Measurements from ENCODE around the gene ALPI. TPM values are rescaled to one million over a fixed set of nuclear protein-coding genes. Genes with fewer than 3 reads are reported as not detected.

Gene ALPI
- total and polyA plus RNA-seq, 2 donors (not counting 3 experiments of a cell fraction or from before 2014, with no cell fraction given): not detected

- no peak for FAIRE-seq
- no peaks in the 10 kb centered on the region for H4K20me1 ChIP-seq (replicated peaks; ENCODE audit: control insufficient read depth, extremely low read depth, insufficient read depth, low read length)
- no peak overlapping the region for H3K9ac ChIP-seq (replicated peaks; ENCODE audit: extremely low read depth, insufficient read depth, low read length)
- no peak for TF ChIP-seq EZH2 (IDR thresholded peaks at IDR 0.05; ENCODE audit: borderline replicate concordance, low read depth, low read length, severe bottlenecking)
- TF ChIP-seq MAX (IDR thresholded peaks at IDR 0.05; ENCODE audit: insufficient read depth, insufficient read length): no peak
- TF ChIP-seq MYC (IDR thresholded peaks at IDR 0.05; ENCODE audit: low read depth, low read length): no peak
- no peak for TF ChIP-seq FOS (IDR thresholded peaks at IDR 0.05; ENCODE audit: borderline replicate concordance, insufficient read depth, low read length)
- TF ChIP-seq GATA2 (IDR thresholded peaks at IDR 0.05; ENCODE audit: insufficient read depth, insufficient read length, low read depth, low read length): no peak
- no TSS peak for BruUV-seq (replicated peaks)
- H3K79me2 ChIP-seq (ENCODE audit: control insufficient read depth, insufficient read depth, low read length): no peaks in the 10 kb centered on the region
- H3K27ac ChIP-seq (ENCODE audit: insufficient read depth, low read depth, low read length): no peak overlapping the region
- no peak overlapping the region for H3K4me2 ChIP-seq (ENCODE audit: insufficient read depth, low read length)
- H2AFZ ChIP-seq (ENCODE audit: low read depth, low read length): no peak overlapping the region
- no peak for DNase-seq (ENCODE audit: low read depth, low spot score)
- no peaks in the 10 kb centered on the region for H3K36me3 ChIP-seq (ENCODE audit: control insufficient read depth in 2 of 2, extremely low read depth in 1 of 2, insufficient read depth in 2 of 2, low read length in 2 of 2)
- ChIA-PET CTCF (no interaction called here), POLR2A (no interaction called here)
- intact Hi-C loops (cut with micrococcal nuclease): no loop called here
- dilution Hi-C loops (cut with MboI; ENCODE audit: extremely low pct_ligation_motif_present, low sequenced_read_pairs): no loop called here
- H3K9me1 ChIP-seq (replicated peaks; ENCODE audit: control insufficient read depth, extremely low read depth, insufficient read depth, low read length): no peaks in the 10 kb centered on the region
- no peaks in the 10 kb centered on the region for H3K4me1 ChIP-seq (ENCODE audit: control insufficient read depth, extremely low read depth, insufficient read depth, low read length)
- peaks cover 15 to 17% of the 10 kb centered on the region in 2 experiments for H3K27me3 ChIP-seq (ENCODE audit: control insufficient read depth in 2 of 2, insufficient read depth in 2 of 2, low read length in 2 of 2)
- H3K4me3 ChIP-seq (replicated peaks in 1 of 3; ENCODE audit: insufficient read depth in 1 of 3, low read depth in 1 of 3, low read length in 3 of 3): no peak overlapping the region
- no peaks in the 10 kb centered on the region for H3K9me3 ChIP-seq (replicated peaks; ENCODE audit: control insufficient read depth, insufficient read depth, low read length)
These were observed 20.1 kb downstream of the ALPI start for GRCh38 chr2:232476045-232476444.

- dilution Hi-C loops (cut with MboI; ENCODE audit: extremely low pct_ligation_motif_present, low sequenced_read_pairs) (no loop called here), intact Hi-C loops (cut with micrococcal nuclease) (no loop called here)
These were observed 20.8 kb downstream of the ALPI start for GRCh38 chr2:232476791-232477190.

More at GRCh38 chr2:232476791-232477190, 20.8 kb downstream of the ALPI start:
- H3K4me2 ChIP-seq (ENCODE audit: insufficient read depth, low read length): no peak overlapping the region
- ChIA-PET POLR2A (no interaction called here), CTCF (interaction anchor here (1.0 kb wide), 1 partner anchor 14 kb away, joined by 5 read pairs; no protein-coding TSS in a partner anchor)
- H2AFZ ChIP-seq (ENCODE audit: low read depth, low read length): no peak overlapping the region
- H3K4me1 ChIP-seq (ENCODE audit: control insufficient read depth, extremely low read depth, insufficient read depth, low read length): no peaks in the 10 kb centered on the region
- H3K4me3 ChIP-seq (replicated peaks in 1 of 3; ENCODE audit: insufficient read depth in 1 of 3, low read depth in 1 of 3, low read length in 3 of 3): no peak overlapping the region
- H3K27ac ChIP-seq (ENCODE audit: insufficient read depth, low read depth, low read length): no peak overlapping the region
- no peak overlapping the region for H3K9ac ChIP-seq (replicated peaks; ENCODE audit: extremely low read depth, insufficient read depth, low read length)
- BruUV-seq (replicated peaks): no TSS peak
- no peak for FAIRE-seq
- H3K9me1 ChIP-seq (replicated peaks; ENCODE audit: control insufficient read depth, extremely low read depth, insufficient read depth, low read length): no peaks in the 10 kb centered on the region
- H3K9me3 ChIP-seq (replicated peaks; ENCODE audit: control insufficient read depth, insufficient read depth, low read length): no peaks in the 10 kb centered on the region
- peaks cover 10 to 11% of the 10 kb centered on the region in 2 experiments for H3K27me3 ChIP-seq (ENCODE audit: control insufficient read depth in 2 of 2, insufficient read depth in 2 of 2, low read length in 2 of 2)
- TF ChIP-seq GATA2 (IDR thresholded peaks at IDR 0.05; ENCODE audit: insufficient read depth, insufficient read length, low read depth, low read length) (no peak), MYC (IDR thresholded peaks at IDR 0.05; ENCODE audit: low read depth, low read length) (no peak), EZH2 (IDR thresholded peaks at IDR 0.05; ENCODE audit: borderline replicate concordance, low read depth, low read length, severe bottlenecking) (no peak), POLR2A (IDR thresholded peaks at IDR 0.05; ENCODE audit: low read depth, low read length) (no peak)
- H3K79me2 ChIP-seq (ENCODE audit: control insufficient read depth, insufficient read depth, low read length): no peaks in the 10 kb centered on the region
- no peaks in the 10 kb centered on the region for H4K20me1 ChIP-seq (replicated peaks; ENCODE audit: control insufficient read depth, extremely low read depth, insufficient read depth, low read length)
- no peak for DNase-seq (ENCODE audit: low read depth, low spot score)
- no peaks in the 10 kb centered on the region for H3K36me3 ChIP-seq (ENCODE audit: control insufficient read depth in 2 of 2, extremely low read depth in 1 of 2, insufficient read depth in 2 of 2, low read length in 2 of 2)

Measured in endothelial cell of umbilical vein (primary cell).